K562 (cell line): ENCODE results near the gene IP6K1. TPM values are rescaled to one million over a fixed set of nuclear protein-coding genes. Genes with fewer than 3 reads are reported as not detected.

Source experiments
- ATF1 ChIP-seq, 2 experiments: fragments of 450-650 bp in 1 of 2; IDR thresholded peaks; 2 replicates each; pipeline ENCODE4 v1.6.1; 2016; ENCODE audit warnings: missing compliant biosample characterization in 1 of 2, missing genetic modification characterization in 1 of 2
- BHLHE40 ChIP-seq: IDR thresholded peaks from 2 replicates; pipeline ENCODE4 v1.6.1; 2011; ENCODE audit warnings: low read length, improper control_type of control experiment
- CXXC5 ChIP-seq: fragments of 250-450 bp; sonication (Bioruptor Pico); IDR thresholded peaks from 2 replicates; pipeline ENCODE4 v1.8.0; 2022; ENCODE audit warnings: inconsistent platforms, mild to moderate bottlenecking, moderate library complexity
- HBP1 ChIP-seq: fragments of 450-650 bp; formaldehyde crosslinking; IDR thresholded peaks from 2 replicates; pipeline ENCODE4 v1.4.0; 2022; ENCODE audit warnings: missing genetic modification characterization
- HCFC1 ChIP-seq: IDR thresholded peaks from 2 replicates; pipeline ENCODE4 v1.6.1; 2012; ENCODE audit warnings: low read depth, low read length, improper control_type of control experiment
- KDM2B ChIP-seq: fragments of 250-450 bp; sonication (Bioruptor Pico); IDR thresholded peaks from 2 replicates; pipeline ENCODE4 v1.8.0; 2021; ENCODE audit warnings: mild to moderate bottlenecking, moderate library complexity
- MBD2 ChIP-seq: sonication (generic); IDR thresholded peaks from 2 replicates; pipeline ENCODE4 v1.6.1; 2016; ENCODE audit warnings: low read depth, borderline replicate concordance
- MEF2A ChIP-seq: IDR thresholded peaks from 2 replicates; pipeline ENCODE4 v1.6.1; 2011; ENCODE audit warnings: low read depth, mild to moderate bottlenecking, low read length, moderate library complexity; ENCODE audit not compliant: control insufficient read depth
- MNT ChIP-seq, 2 experiments: fragments of 450-650 bp; conservative IDR thresholded peaks; 2 replicates each; pipeline ENCODE4 v1.6.1; 2017; ENCODE audit warnings: mild to moderate bottlenecking in 2 of 2, moderate library complexity in 2 of 2
- NCOR1 ChIP-seq: fragments of 450-650 bp; IDR thresholded peaks from 2 replicates; pipeline ENCODE4 v1.6.1; 2016; ENCODE audit warnings: mild to moderate bottlenecking, moderate library complexity
- NELFE ChIP-seq: IDR thresholded peaks from 2 replicates; pipeline ENCODE4 v1.6.1; 2011; ENCODE audit warnings: mild to moderate bottlenecking; ENCODE audit not compliant: insufficient read depth, insufficient read length
- PHF8 ChIP-seq: fragments of 200-600 bp; sonication (generic); IDR thresholded peaks from 2 replicates; pipeline ENCODE4 v1.6.1; 2012; ENCODE audit warnings: mixed run types, mild to moderate bottlenecking, inconsistent platforms, low read length, moderate library complexity, borderline replicate concordance
- POU5F1 ChIP-seq: fragments of 150-350 bp; IDR thresholded peaks from 2 replicates; pipeline ENCODE4 v1.6.1; 2014; ENCODE audit warnings: borderline replicate concordance, low read length, low read depth, mild to moderate bottlenecking; ENCODE audit not compliant: partially characterized antibody
- RBFOX2 ChIP-seq: fragments of 200-400 bp; formaldehyde crosslinking; IDR thresholded peaks from 2 replicates; pipeline ENCODE4 v1.6.1; 2017; ENCODE audit warnings: low read depth, mild to moderate bottlenecking, low read length, moderate library complexity
- RUNX1 ChIP-seq: sonication (generic); IDR thresholded peaks from 2 replicates; pipeline ENCODE4 v1.6.1; 2016; ENCODE audit warnings: antibody characterized with exemption, low read depth
- SMAD4 ChIP-seq: fragments of 250-450 bp; sonication (Bioruptor Pico); conservative IDR thresholded peaks from 2 replicates; pipeline ENCODE4 v1.8.0; 2021; ENCODE audit warnings: inconsistent platforms, mild to moderate bottlenecking, moderate library complexity
- TEAD1 ChIP-seq, 2 experiments: fragments of 450-650 bp in 1 of 2; sonication (generic) in 1 of 2; formaldehyde crosslinking; IDR thresholded peaks; 2 replicates each; pipeline versions ENCODE4 v1.4.0 to v1.8.0; 2020 to 2022; ENCODE audit warnings: mild to moderate bottlenecking in 2 of 2, missing genetic modification reagents in 1 of 2
- TRIM24 ChIP-seq, 2 experiments: fragments of 450-650 bp; IDR thresholded peaks; 2 replicates each; pipeline ENCODE4 v1.6.1; 2016
- USF1 ChIP-seq: sonication (generic); formaldehyde crosslinking; IDR thresholded peaks from 2 replicates; pipeline ENCODE4 v1.9.0; 2022; ENCODE audit warnings: mild to moderate bottlenecking, missing genetic modification reagents
- ZNF699 ChIP-seq: fragments of 250-450 bp; sonication (Bioruptor Pico); IDR thresholded peaks from 2 replicates; pipeline ENCODE4 v1.8.0; 2021; ENCODE audit warnings: mild to moderate bottlenecking, moderate library complexity; ENCODE audit not compliant: insufficient replicate concordance
- polyA plus RNA-seq, 8 experiments: library from polyadenylated mRNA; depleted of rRNA in 4 of 8; stranded (reverse) in 5 of 8; unstranded in 3 of 8; fragments of >200 nt; fragmentation: Nextera tagmentation in 2 of 8; fragmentation: Illumina TruSeq in 1 of 8; extraction: Ambion mirVana in 2 of 8; extraction: Trizol in 1 of 8; gene quantifications; 2 replicates each; pipeline versions ENCODE4 v1.2.1 to v1.2.3, GENCODE V29; 2011 to 2014; ENCODE audit warnings: inconsistent platforms in 1 of 8, missing spikeins in 1 of 8
- total RNA-seq, 7 experiments: library from RNA; depleted of rRNA in 6 of 7; stranded (reverse); fragments of >200 nt in 6 of 7; fragmentation: Illumina TruSeq in 2 of 7; extraction: Trizol in 2 of 7; gene quantifications; 2 replicates each; pipeline versions ENCODE4 v1.2.1 to v1.2.3, GENCODE V29; 2011 to 2021; ENCODE audit warnings: low replicate concordance in 1 of 7
- TF ChIP-seq, protein P1 (sequence below): fragments of 450-650 bp; IDR thresholded peaks from 2 replicates; pipeline ENCODE4 v1.6.1; 2016; ENCODE audit warnings: borderline replicate concordance

IP6K1 gene
- total and polyA plus RNA-seq, 9 of the 15 experiments (the other 6 are each of a cell fraction or from before 2014, with no cell fraction given) = 0.46 to 29.2 (median 13.1) TPM

DNA sequence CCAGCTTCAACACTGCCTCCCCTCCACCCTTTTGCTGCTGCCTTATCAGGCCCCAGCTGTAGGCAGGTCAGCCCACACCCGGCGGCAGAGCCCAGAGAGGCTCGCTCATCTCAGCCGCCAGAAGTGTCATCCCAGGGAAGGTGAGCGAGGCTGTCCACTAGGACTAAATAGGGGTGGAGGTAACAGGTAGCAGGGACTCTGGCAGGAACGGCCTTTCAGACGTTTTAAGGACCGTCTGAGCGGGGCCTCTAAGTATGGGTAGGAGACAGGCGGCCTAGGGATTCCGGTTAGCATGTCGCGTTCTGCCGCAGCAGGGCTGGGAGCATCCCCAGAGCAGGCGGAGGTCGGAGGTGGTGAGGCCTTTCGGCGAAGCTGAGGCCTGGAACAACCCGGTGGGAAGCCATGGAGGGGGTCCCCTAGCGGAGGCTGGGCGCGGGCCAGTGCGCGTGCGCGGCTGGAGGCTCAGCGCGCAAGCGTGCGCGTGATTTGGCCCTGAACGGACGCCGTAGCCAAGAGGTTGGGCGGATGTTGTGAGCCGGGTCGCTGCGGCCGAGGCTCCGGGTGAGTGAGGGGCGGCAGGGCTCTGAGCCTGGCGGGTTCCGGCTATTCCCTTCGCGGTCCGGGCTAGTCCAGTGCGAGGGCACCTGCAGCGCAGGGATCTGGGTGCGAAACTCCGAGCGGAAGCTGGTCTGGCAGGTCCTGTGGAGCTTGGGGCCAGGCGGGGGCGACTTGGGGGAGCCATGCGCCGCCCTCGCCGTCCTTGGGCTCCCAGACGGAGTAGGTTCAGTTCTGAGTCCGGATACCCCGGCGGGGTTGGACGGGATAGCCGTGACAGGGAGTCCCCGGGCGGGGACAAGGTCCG, 97.1 kb downstream of the IP6K1 start, which contains the start of the genes MST1 and RNF123 (continued):
- TF ChIP-seq MEF2A (no peak), NELFE (no peak), TEAD1 (CRISPR knock-in tag; IDR thresholded peaks at IDR 0.05) (0 out of 4 replicates have a peak, but pooled peaks have one; percentile 19 to 38), CXXC5 (CRISPR knock-in tag) (peak; percentile 64), PHF8 (peak; percentile 80; the same call in 1 of the 2 replicates), ATF1 (CRISPR knock-in tag; IDR thresholded peaks at IDR 0.05) (no peak), ATF1 (tag; IDR thresholded peaks at IDR 0.05) (peak; percentile 12; the same call in 1 of the 2 replicates), MNT (conservative IDR thresholded peaks at IDR 0.05) (peak; percentile 38 to 72; a peak in 3 of 4 replicates), HBP1 (CRISPR knock-in tag) (peak; percentile 64; the same call in 1 of the 2 replicates), USF1 (CRISPR knock-in tag) (no peak), SMAD4 (CRISPR knock-in tag) (0 out of 2 replicates have a peak, but pooled peaks have one; percentile 18), ZNF699 (no peak), BHLHE40 (peak; percentile 23; the same call in 1 of the 2 replicates), RUNX1 (no peak), TRIM24 (IDR thresholded peaks at IDR 0.05) (peak in 1 of 2 experiments; percentile 69; a peak in 1 of 4 replicates), POU5F1 (peak; percentile 85), KDM2B (no peak), NCOR1 (peak; percentile 46; the same call in 1 of the 2 replicates), RBFOX2 (peak; percentile 83), HCFC1 (peak; percentile 68), MBD2 (no peak)
- TF ChIP-seq, protein P1, sequence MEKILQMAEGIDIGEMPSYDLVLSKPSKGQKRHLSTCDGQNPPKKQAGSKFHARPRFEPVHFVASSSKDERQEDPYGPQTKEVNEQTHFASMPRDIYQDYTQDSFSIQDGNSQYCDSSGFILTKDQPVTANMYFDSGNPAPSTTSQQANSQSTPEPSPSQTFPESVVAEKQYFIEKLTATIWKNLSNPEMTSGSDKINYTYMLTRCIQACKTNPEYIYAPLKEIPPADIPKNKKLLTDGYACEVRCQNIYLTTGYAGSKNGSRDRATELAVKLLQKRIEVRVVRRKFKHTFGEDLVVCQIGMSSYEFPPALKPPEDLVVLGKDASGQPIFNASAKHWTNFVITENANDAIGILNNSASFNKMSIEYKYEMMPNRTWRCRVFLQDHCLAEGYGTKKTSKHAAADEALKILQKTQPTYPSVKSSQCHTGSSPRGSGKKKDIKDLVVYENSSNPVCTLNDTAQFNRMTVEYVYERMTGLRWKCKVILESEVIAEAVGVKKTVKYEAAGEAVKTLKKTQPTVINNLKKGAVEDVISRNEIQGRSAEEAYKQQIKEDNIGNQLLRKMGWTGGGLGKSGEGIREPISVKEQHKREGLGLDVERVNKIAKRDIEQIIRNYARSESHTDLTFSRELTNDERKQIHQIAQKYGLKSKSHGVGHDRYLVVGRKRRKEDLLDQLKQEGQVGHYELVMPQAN = peak; percentile 74; the same call in 1 of the 2 replicates
